PC-9 (cell line): ENCODE data around the gene SRP14. TPM values are rescaled to one million over a fixed set of nuclear protein-coding genes. Genes with fewer than 3 reads are reported as not detected.

Experiments
- BruUV-seq: library from RNA; stranded (reverse); fragments of 400-500 nt; replicated peaks from 2 replicates; lab custom pipeline; 2021; lab: Mats Ljungman, UMichigan
- CTCF ChIA-PET: fragments of 300-600 bp; sonication (Branson Sonifier 250); formaldehyde crosslinking; loops from one replicate; lab custom pipeline; 2022; ENCODE audit warnings: antibody characterized with exemption; lab: Charles Lee
- POLR2A ChIA-PET: fragments of 300-600 bp; sonication (Branson Sonifier 250); formaldehyde crosslinking; loops from one replicate; lab custom pipeline; 2022; ENCODE audit warnings: antibody characterized with exemption; ENCODE audit not compliant: unreplicated experiment; lab: Charles Lee
- DNase-seq, 2 experiments: peaks; one replicate each; pipeline versions ENCODE4 v3.0.0 to v3.0.0-alpha.2; 2015 to 2022; ENCODE audit warnings: mixed read lengths in 1 of 2
- H2AFZ ChIP-seq: fragments of 200-600 bp; sonication (generic); 2 replicates; pipeline ENCODE4 v1.8.1; 2017; ENCODE audit warnings: antibody characterized with exemption
- H3F3A ChIP-seq: fragments of 200-600 bp; sonication (generic); 2 replicates; pipeline ENCODE4 v1.8.1; 2017; ENCODE audit warnings: antibody characterized with exemption, mild to moderate bottlenecking, low read depth; ENCODE audit not compliant: insufficient read depth
- H3K27ac ChIP-seq: fragments of 200-600 bp; sonication (generic); 2 replicates; pipeline ENCODE4 v1.6.1; 2016; ENCODE audit warnings: mixed run types
- H3K27me3 ChIP-seq: fragments of 200-600 bp; sonication (generic); 2 replicates; pipeline ENCODE4 v1.6.1; 2016; ENCODE audit warnings: low read depth, mixed run types; ENCODE audit not compliant: insufficient read depth
- H3K36me3 ChIP-seq: fragments of 200-600 bp; sonication (generic); 2 replicates; pipeline ENCODE4 v1.6.1; 2016; ENCODE audit warnings: low read depth, mixed run types
- H3K4me1 ChIP-seq: fragments of 200-600 bp; sonication (generic); replicated peaks from 2 replicates; pipeline ENCODE4 v1.6.1; 2016; ENCODE audit warnings: mixed run types; ENCODE audit not compliant: insufficient read depth
- H3K4me2 ChIP-seq: fragments of 200-600 bp; sonication (generic); 2 replicates; pipeline ENCODE4 v1.6.1; 2017; ENCODE audit warnings: mixed run types
- H3K4me3 ChIP-seq: fragments of 200-600 bp; sonication (generic); 2 replicates; pipeline ENCODE4 v1.6.1; 2016; ENCODE audit warnings: mixed run types
- H3K79me2 ChIP-seq: fragments of 200-600 bp; sonication (generic); 2 replicates; pipeline ENCODE4 v1.6.1; 2017; ENCODE audit warnings: low read depth, mixed run types
- H3K9me2 ChIP-seq: fragments of 200-600 bp; sonication (generic); 2 replicates; pipeline ENCODE4 v1.8.1; 2017; ENCODE audit warnings: mild to moderate bottlenecking; ENCODE audit not compliant: insufficient read depth
- H3K9me3 ChIP-seq: fragments of 200-600 bp; sonication (generic); 2 replicates; pipeline ENCODE4 v1.8.1; 2016; ENCODE audit warnings: low read depth; ENCODE audit not compliant: insufficient read depth
- H4K20me1 ChIP-seq: fragments of 200-600 bp; sonication (generic); 2 replicates; pipeline ENCODE4 v1.8.1; 2017; ENCODE audit not compliant: insufficient read depth
- CTCF ChIP-seq: fragments of 200-600 bp; sonication (generic); conservative IDR thresholded peaks from 2 replicates; pipeline ENCODE4 v1.6.1; 2017; ENCODE audit warnings: mixed run types, antibody characterized with exemption, mild to moderate bottlenecking, moderate library complexity
- EZH2 ChIP-seq: fragments of 200-600 bp; sonication (generic); IDR thresholded peaks from 2 replicates; pipeline ENCODE4 v1.8.0; 2017; ENCODE audit warnings: antibody characterized with exemption, low read depth
- intact Hi-C: fragments of 100-400 bp; cut with micrococcal nuclease; formaldehyde crosslinking; loops from one replicate; pipeline ENCODE4 v1.10.0; 2022; ENCODE audit not compliant: unreplicated experiment
- total RNA-seq: library from RNA; stranded (reverse); gene quantifications from 2 replicates; pipeline ENCODE4 v1.2.3, GENCODE V29; 2021

SRP14 gene
- total RNA-seq, 1 experiment from 2014 or later: 196 TPM

- Histone ChIP-seq H3K79me2 (no peaks in the 10 kb centered on the region), H3K9me3 (no peaks in the 10 kb centered on the region), H3F3A (no peaks in the 10 kb centered on the region), H3K4me2 (no peak overlapping the region), H4K20me1 (no peaks in the 10 kb centered on the region), H3K27ac (no peak overlapping the region), H2AFZ (no peak overlapping the region), H3K9me2 (no peaks in the 10 kb centered on the region), H3K36me3 (0 out of 2 replicates have a peak, but pooled peaks cover 9% of the 10 kb centered on the region), H3K4me1 (no peaks in the 10 kb centered on the region), H3K27me3 (no peaks in the 10 kb centered on the region), H3K4me3 (no peak overlapping the region)
- intact Hi-C loops: no loop called here
- no TSS peak for BruUV-seq
- ChIA-PET POLR2A (no interaction called here), CTCF (no interaction called here)
- TF ChIP-seq EZH2: no peak
- DNase-seq: no peak
These were observed 36.7 kb downstream of the SRP14 start for GRCh38 chr15:40002295-40002694.

GRCh38 chr15:39999538-40000200 is 39.3 kb downstream of the SRP14 start:
- Histone ChIP-seq H4K20me1 (no peaks in the 10 kb centered on the region), H3F3A (no peaks in the 10 kb centered on the region), H3K4me2 (no peak overlapping the region), H3K27ac (no peak overlapping the region), H3K4me3 (no peak overlapping the region), H3K36me3 (0 out of 2 replicates have a peak, but pooled peaks cover 9% of the 10 kb centered on the region), H3K4me1 (no peaks in the 10 kb centered on the region), H3K27me3 (no peaks in the 10 kb centered on the region), H3K79me2 (no peaks in the 10 kb centered on the region), H3K9me3 (no peaks in the 10 kb centered on the region), H2AFZ (no peak overlapping the region), H3K9me2 (no peaks in the 10 kb centered on the region)
- intact Hi-C loops: no loop called here
- ChIA-PET POLR2A (interaction anchor here (0.6 kb wide), 1 partner anchor 216 kb away, joined by 7 read pairs; no protein-coding TSS in a partner anchor), CTCF (no interaction called here)
- TF ChIP-seq CTCF (no peak), EZH2 (no peak)
- no TSS peak for BruUV-seq
- DNase-seq: no peak

DNA sequence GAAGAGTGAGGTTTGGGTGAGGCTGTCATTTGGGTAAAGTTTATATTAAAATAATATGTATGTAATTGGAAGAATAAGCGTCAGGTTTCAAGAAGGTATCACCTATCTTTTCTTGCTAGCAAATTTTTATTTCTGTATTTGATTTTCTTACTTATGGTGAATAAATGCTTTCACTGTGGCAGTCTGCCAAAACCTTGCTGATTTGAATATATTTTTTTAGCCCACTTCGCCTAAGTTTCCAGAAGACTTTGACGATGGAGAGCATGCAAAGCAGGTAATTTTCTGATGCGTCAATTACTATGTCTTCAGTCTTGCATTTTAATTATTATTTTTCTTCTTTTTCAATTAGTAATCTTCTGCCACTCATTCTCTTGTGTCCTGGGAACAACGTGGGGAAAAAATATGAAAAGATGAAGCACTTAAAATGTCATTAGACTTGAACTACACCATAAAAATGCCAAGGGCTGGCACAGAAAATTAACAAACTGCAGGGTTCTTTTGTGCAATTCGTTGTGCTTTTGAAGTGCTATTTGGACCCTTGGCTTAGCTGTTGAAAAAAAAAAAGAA is 40.4 kb downstream of the SRP14 start:
- Histone ChIP-seq H2AFZ (no peak overlapping the region), H4K20me1 (no peaks in the 10 kb centered on the region), H3K27me3 (no peaks in the 10 kb centered on the region), H3K27ac (no peak overlapping the region), H3K9me2 (no peaks in the 10 kb centered on the region), H3K4me3 (no peak overlapping the region), H3K36me3 (0 out of 2 replicates have a peak, but pooled peaks cover 9% of the 10 kb centered on the region), H3K4me2 (no peak overlapping the region), H3F3A (no peaks in the 10 kb centered on the region), H3K4me1 (no peaks in the 10 kb centered on the region), H3K9me3 (no peaks in the 10 kb centered on the region), H3K79me2 (no peaks in the 10 kb centered on the region)
- BruUV-seq: no TSS peak
- intact Hi-C loops: no loop called here
- ChIA-PET CTCF (no interaction called here), POLR2A (no interaction called here)
- no peak for TF ChIP-seq CTCF
- TF ChIP-seq EZH2: no peak
- no peak for DNase-seq
